Keratinocyte (primary cell): ENCODE results near the gene GLIPR1L1.

Experiments used
- CTCF ChIP-seq, 3 experiments: IDR thresholded peaks in 1 of 3; conservative IDR thresholded peaks in 1 of 3; optimal IDR thresholded peaks in 1 of 3; 2 replicates in 2 of 3; 3 replicates in 1 of 3; pipeline versions ENCODE3 to v1.5.1; 2011; ENCODE audit warnings: low read length in 3 of 3, mild to moderate bottlenecking in 3 of 3, moderate library complexity in 2 of 3, control low read depth in 1 of 3, inconsistent platforms in 1 of 3; ENCODE audit not compliant: insufficient read depth in 2 of 3; ENCODE audit errors: extremely low read depth in 1 of 3
- EZH2 ChIP-seq: IDR thresholded peaks from one replicate; pipeline ENCODE4 v1.6.1; 2012; ENCODE audit warnings: inconsistent platforms, mild to moderate bottlenecking, low read length, moderate library complexity

GRCh38 chr12:75291014-75291413, 43.5 kb upstream of the GLIPR1L1 start:
- no peak for TF ChIP-seq CTCF (optimal IDR thresholded peaks at IDR 0.05 in 1 of 3, IDR thresholded peaks at IDR 0.05 in 1 of 3, conservative IDR thresholded peaks at IDR 0.05 in 1 of 3; ENCODE audit: extremely low read depth in 1 of 3, insufficient read depth in 2 of 3, low read length in 3 of 3)
- TF ChIP-seq EZH2, result no peak
